HG02884 (cell line): ENCODE data around the gene THBS1.

ENCODE experiments used
- ATAC-seq: cut with Tn5 transposase; IDR thresholded peaks from one replicate; pipeline ENCODE4 v1.9.1; 2021; ENCODE audit warnings: mild to moderate bottlenecking, moderate library complexity; ENCODE audit not compliant: unreplicated experiment

THBS1 gene

GRCh38 chr15:39588531-39589192 lies 7.8 kb downstream of the THBS1 start:
- ATAC-seq = no peak

GRCh38 chr15:39589193-39589814 lies 8.4 kb downstream of the THBS1 start:
- ATAC-seq = no peak

GRCh38 chr15:39589815-39590644 lies 9.2 kb downstream of the THBS1 start:
- no peak for ATAC-seq

GRCh38 chr15:39591141-39591895 lies 10.4 kb downstream of the THBS1 start:
- no peak for ATAC-seq

GRCh38 chr15:39591896-39592315 lies 11.0 kb downstream of the THBS1 start:
- no peak for ATAC-seq

- ATAC-seq = no peak
These were observed 11.6 kb downstream of the THBS1 start for GRCh38 chr15:39592500-39592899.

- ATAC-seq = no peak
These were observed 12.3 kb downstream of the THBS1 start for GRCh38 chr15:39593071-39593655.

- ATAC-seq = no peak
These were observed 13.0 kb downstream of the THBS1 start for GRCh38 chr15:39593656-39594445.

GRCh38 chr15:39594446-39595337 lies 13.8 kb downstream of the THBS1 start:
- no peak for ATAC-seq

GRCh38 chr15:39595338-39596221 lies 14.7 kb downstream of the THBS1 start:
- no peak for ATAC-seq

- no peak for ATAC-seq
These were observed 15.6 kb downstream of the THBS1 start for GRCh38 chr15:39596358-39597051.

- no peak for ATAC-seq
These were observed 16.5 kb downstream of the THBS1 start for GRCh38 chr15:39597336-39597735.

- no peak for ATAC-seq
These were observed 16.9 kb downstream of the THBS1 start for GRCh38 chr15:39597751-39598185.

- ATAC-seq = no peak
These were observed 17.4 kb downstream of the THBS1 start for GRCh38 chr15:39598186-39598850.

GRCh38 chr15:39598958-39599845 lies 18.3 kb downstream of the THBS1 start:
- ATAC-seq = no peak

- ATAC-seq = no peak
These were observed 19.0 kb downstream of the THBS1 start for GRCh38 chr15:39599871-39600270.
